GM13977 (cell line): ENCODE results near the gene RB1.
"Not testable (repeated sequence)": the region's sequence is repeated elsewhere in the genome, so short reads cannot be mapped to it uniquely, and the experiment has no call there.

ENCODE experiments used
- DNase-seq: peaks from one replicate; pipeline ENCODE4 v3.0.0; 2012; ENCODE audit warnings: low spot score
- CTCF ChIP-seq: IDR thresholded peaks from 2 replicates; pipeline ENCODE4 v1.5.1; 2012; ENCODE audit warnings: mild to moderate bottlenecking, control low read depth; ENCODE audit not compliant: insufficient read depth; ENCODE audit errors: extremely low read depth, missing control alignments
- in situ Hi-C: fragments of 300-500 bp; cut with MboI; formaldehyde crosslinking; loops from one replicate; pipeline ENCODE4 v1.12.0; 2022; ENCODE audit warnings: low sequenced_read_pairs, low pct_unique_long_range_greater_than_20kb, mixed read lengths, inconsistent platforms; ENCODE audit not compliant: unreplicated experiment

RB1 gene

GRCh38 chr13:48424212-48424611 is 120.7 kb downstream of the RB1 start:
- no peak for TF ChIP-seq CTCF
- DNase-seq = no peak
- in situ Hi-C loops = no loop called here

- no peak for TF ChIP-seq CTCF
- in situ Hi-C loops = no loop called here
- no peak for DNase-seq
Observed at GRCh38 chr13:48426052-48426451, 122.5 kb downstream of the RB1 start.

DNA sequence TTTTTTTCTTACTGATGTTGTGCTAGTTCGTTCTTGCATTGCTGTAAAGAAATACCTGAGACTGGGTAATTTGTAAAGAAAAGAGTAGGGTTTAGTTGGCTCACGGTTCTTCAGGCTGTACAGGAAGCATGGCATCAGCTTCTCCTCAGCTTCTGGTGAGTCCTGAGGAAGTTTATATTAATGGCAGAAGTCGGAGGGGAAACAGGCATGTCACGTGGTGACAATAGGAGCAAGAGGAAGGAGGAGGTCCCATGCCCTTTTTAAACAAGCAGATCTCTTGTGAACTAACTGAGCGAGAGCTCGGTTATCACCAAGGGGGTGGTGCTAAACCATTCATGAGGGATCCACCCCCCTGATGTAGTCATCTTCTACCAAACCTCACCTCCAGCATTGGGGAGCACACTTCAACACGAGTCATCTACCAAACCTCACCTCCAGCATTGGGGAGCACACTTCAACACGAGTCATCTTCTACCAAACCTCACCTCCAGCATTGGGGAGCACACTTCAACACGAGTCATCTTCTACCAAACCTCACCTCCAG is 123.3 kb downstream of the RB1 start:
- in situ Hi-C loops, DNase-seq: not testable (repeated sequence)

GRCh38 chr13:48429036-48429435 is 125.5 kb downstream of the RB1 start:
- in situ Hi-C loops = no loop called here
- no peak for DNase-seq
- no peak for TF ChIP-seq CTCF

DNA sequence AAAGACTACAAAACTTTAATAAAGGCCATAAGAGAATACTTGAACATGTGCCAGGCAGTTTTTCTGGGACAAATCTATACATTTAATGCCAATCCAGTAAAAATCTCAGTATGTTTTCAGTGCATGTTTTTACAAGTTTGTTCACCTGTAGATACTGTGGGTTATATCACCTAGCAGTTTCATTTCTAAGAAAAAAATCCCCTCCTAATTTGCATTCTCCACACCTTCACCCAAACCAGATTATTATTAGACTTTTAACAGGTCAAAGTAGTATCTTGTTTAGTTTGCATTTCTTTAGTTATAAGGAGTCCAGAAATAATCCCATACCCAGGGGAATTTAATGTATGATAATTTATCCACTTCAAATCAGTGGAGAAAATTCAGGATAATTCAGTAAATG is 126.3 kb downstream of the RB1 start:
- in situ Hi-C loops = no loop called here
- no peak for TF ChIP-seq CTCF
- DNase-seq = no peak

DNA sequence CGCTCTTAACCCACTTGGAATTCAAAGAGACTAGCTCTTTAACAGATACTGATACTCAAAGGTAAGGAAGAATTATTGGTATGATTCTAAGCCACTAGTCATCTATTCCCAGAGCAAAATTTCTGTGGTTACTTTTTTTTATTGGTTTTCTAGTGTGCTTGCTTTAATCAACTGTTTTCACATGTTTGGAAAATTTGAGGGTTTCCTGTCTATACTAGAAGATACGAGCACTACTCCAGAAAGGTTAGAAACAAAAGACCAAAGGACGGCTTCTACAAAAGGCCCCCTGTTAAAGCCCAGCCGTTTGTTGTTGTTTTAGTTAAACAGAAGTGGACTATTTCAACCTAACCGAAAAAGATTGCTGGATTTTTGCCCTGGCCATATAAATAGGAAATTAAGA is 127.9 kb downstream of the RB1 start:
- TF ChIP-seq CTCF = no peak
- DNase-seq = no peak
- in situ Hi-C loops = no loop called here

- DNase-seq = no peak
- TF ChIP-seq CTCF = no peak
- in situ Hi-C loops = no loop called here
Observed at GRCh38 chr13:48431987-48432615, 128.6 kb downstream of the RB1 start.
